ENCODE data around the gene CPED1.

CPED1 gene

GRCh38 chr7:121323515-121324302 lies 335.2 kb downstream of the CPED1 start:
- no peak for DNase-seq
- ATAC-seq, result no peak

GRCh38 chr7:121327671-121328070 lies 339.2 kb downstream of the CPED1 start:
- DNase-seq (no peak), ATAC-seq (no peak)

GRCh38 chr7:121328508-121329190 lies 340.1 kb downstream of the CPED1 start, which contains the start of gene WNT16:
Gene WNT16 (plus strand): TSS chr7:121329000. CDS start chr7:121329293, 293 bp downstream.
- DNase-seq (peak; percentile 23), ATAC-seq (peak; percentile 84)

GRCh38 chr7:121329191-121330052 lies 340.9 kb downstream of the CPED1 start:
- DNase-seq, result peak; percentile 28
- ATAC-seq, result peak; percentile 37

- peak; percentile 15 for DNase-seq
- no peak for ATAC-seq
These were observed 341.7 kb downstream of the CPED1 start for GRCh38 chr7:121330053-121330833.

GRCh38 chr7:121331048-121331447 lies 342.5 kb downstream of the CPED1 start:
- ATAC-seq (no peak), DNase-seq (no peak)

GRCh38 chr7:121331574-121331973 lies 343.1 kb downstream of the CPED1 start:
- ATAC-seq (no peak), DNase-seq (no peak)

GRCh38 chr7:121334376-121334775 lies 345.9 kb downstream of the CPED1 start:
- DNase-seq (no peak), ATAC-seq (no peak)

GRCh38 chr7:121334875-121335648 lies 346.6 kb downstream of the CPED1 start:
- ATAC-seq (no peak), DNase-seq (no peak)

- no peak for DNase-seq
- no peak for ATAC-seq
These were observed 348.1 kb downstream of the CPED1 start for GRCh38 chr7:121336579-121336978.

GRCh38 chr7:121337398-121337797 lies 348.9 kb downstream of the CPED1 start:
- ATAC-seq, result no peak
- no peak for DNase-seq

GRCh38 chr7:121339082-121339481 lies 350.6 kb downstream of the CPED1 start:
- no peak for ATAC-seq

GRCh38 chr7:121341933-121342332 lies 353.4 kb downstream of the CPED1 start:
- DNase-seq (no peak), ATAC-seq (no peak)

More at GRCh38 chr7:121339082-121339481, 350.6 kb downstream of the CPED1 start:
- no peak for DNase-seq

GRCh38 chr7:121342631-121343030 lies 354.1 kb downstream of the CPED1 start:
- DNase-seq (no peak), ATAC-seq (no peak)

- no peak for DNase-seq
- no peak for ATAC-seq
These were observed 354.8 kb downstream of the CPED1 start for GRCh38 chr7:121343302-121343701.

GRCh38 chr7:121344093-121344492 lies 355.6 kb downstream of the CPED1 start:
- ATAC-seq (no peak), DNase-seq (no peak)

GRCh38 chr7:121344497-121344896 lies 356.0 kb downstream of the CPED1 start:
- DNase-seq, result no peak
- no peak for ATAC-seq

All from stimulated activated naive CD8-positive, alpha-beta T cell treated with anti-CD3 and anti-CD28 coated beads, Interleukin-15, Interleukin-2, amounts not matched to agents 100 U/mL and 50 U/mL, for 24 hours (primary cell).